WTC11 (cell line): ENCODE results near the gene ZCCHC7. TPM values are rescaled to one million over a fixed set of nuclear protein-coding genes. Genes with fewer than 3 reads are reported as not detected.

ENCODE experiments used
- ATAC-seq: fragments of 200-7000 bp; cut with Tn5 transposase; 2 replicates; pipeline ENCODE4 v1.10.0; 2021; ENCODE audit warnings: mild to moderate bottlenecking, moderate library complexity
- CTCF ChIA-PET: fragments of 300-600 bp; sonication (Branson Sonifier 250); formaldehyde crosslinking; loops from one replicate; lab custom pipeline; 2021; ENCODE audit warnings: antibody characterized with exemption; lab: Charles Lee
- POLR2A ChIA-PET: fragments of 350-600 bp; sonication (Branson Sonifier 250); formaldehyde crosslinking; loops from one replicate; lab custom pipeline; 2021; ENCODE audit warnings: antibody characterized with exemption; lab: Charles Lee
- DNase-seq: peaks from one replicate; pipeline ENCODE4 v3.0.0; 2021; ENCODE audit warnings: low spot score
- H3K27ac Mint-ChIP-seq: 2 replicates; pipeline ENCODE4 v1.8.0; 2021; ENCODE audit warnings: mixed read lengths
- H3K27me3 Mint-ChIP-seq: 2 replicates; pipeline ENCODE4 v1.8.0; 2021; ENCODE audit warnings: low read depth, mild to moderate bottlenecking, moderate library complexity, mixed read lengths
- H3K36me3 Mint-ChIP-seq: 2 replicates; pipeline ENCODE4 v1.8.0; 2021; ENCODE audit warnings: mixed read lengths
- H3K4me1 Mint-ChIP-seq: 2 replicates; pipeline ENCODE4 v1.8.0; 2022; ENCODE audit warnings: mixed read lengths
- H3K4me3 Mint-ChIP-seq: 2 replicates; pipeline ENCODE4 v1.8.0; 2021; ENCODE audit warnings: mild to moderate bottlenecking, moderate library complexity, mixed read lengths
- H3K9me3 Mint-ChIP-seq: 2 replicates; pipeline ENCODE4 v1.8.0; 2021; ENCODE audit warnings: mixed read lengths
- ATF2 ChIP-seq: sonication (generic); formaldehyde crosslinking; IDR thresholded peaks from 2 replicates; pipeline ENCODE4 v1.8.1; 2022; ENCODE audit warnings: low read depth, missing genetic modification reagents, borderline replicate concordance
- CBFB ChIP-seq: sonication (generic); formaldehyde crosslinking; IDR thresholded peaks from 2 replicates; pipeline ENCODE4 v1.8.1; 2022; ENCODE audit warnings: mild to moderate bottlenecking, low read depth, missing genetic modification reagents
- ETV6 ChIP-seq: sonication (generic); formaldehyde crosslinking; IDR thresholded peaks from 2 replicates; pipeline ENCODE4 v1.8.1; 2022; ENCODE audit warnings: mild to moderate bottlenecking, missing genetic modification reagents
- FOXJ3 ChIP-seq: sonication (generic); formaldehyde crosslinking; IDR thresholded peaks from 2 replicates; pipeline ENCODE4 v1.9.0; 2021; ENCODE audit warnings: missing genetic modification reagents, mild to moderate bottlenecking, borderline replicate concordance
- JUN ChIP-seq: sonication (generic); formaldehyde crosslinking; IDR thresholded peaks from 2 replicates; pipeline ENCODE4 v1.8.0; 2023; ENCODE audit warnings: mild to moderate bottlenecking, missing genetic modification reagents
- KAT7 ChIP-seq: sonication (generic); formaldehyde crosslinking; IDR thresholded peaks from 2 replicates; pipeline ENCODE4 v1.8.1; 2023; ENCODE audit warnings: missing genetic modification reagents, mild to moderate bottlenecking, borderline replicate concordance
- MXD4 ChIP-seq: fragments of 250-450 bp; sonication (Bioruptor Pico); IDR thresholded peaks from 2 replicates; pipeline ENCODE4 v1.8.0; 2021; ENCODE audit warnings: mild to moderate bottlenecking, moderate library complexity, borderline replicate concordance
- NFYB ChIP-seq: sonication (generic); formaldehyde crosslinking; conservative IDR thresholded peaks from 2 replicates; pipeline ENCODE4 v1.8.0; 2022; ENCODE audit warnings: low read depth, missing genetic modification reagents
- NR3C1 ChIP-seq: sonication (generic); formaldehyde crosslinking; conservative IDR thresholded peaks from 2 replicates; pipeline ENCODE4 v1.8.1; 2023; ENCODE audit warnings: low read depth, mild to moderate bottlenecking, missing genetic modification reagents
- PRRX2 ChIP-seq: fragments of 250-450 bp; sonication (Bioruptor Pico); IDR thresholded peaks from 2 replicates; pipeline ENCODE4 v1.8.0; 2021; ENCODE audit warnings: mild to moderate bottlenecking
- TP53 ChIP-seq: sonication (generic); formaldehyde crosslinking; IDR thresholded peaks from 2 replicates; pipeline ENCODE4 v1.8.1; 2023; ENCODE audit warnings: mild to moderate bottlenecking, missing genetic modification reagents
- ZNF263 ChIP-seq: sonication (generic); formaldehyde crosslinking; IDR thresholded peaks from 2 replicates; pipeline ENCODE4 v1.8.1; 2022; ENCODE audit warnings: low read depth, mild to moderate bottlenecking, moderate library complexity, missing genetic modification reagents
- ZNF671 ChIP-seq: fragments of 250-450 bp; sonication (Bioruptor Pico); IDR thresholded peaks from 2 replicates; pipeline ENCODE4 v1.8.0; 2021; ENCODE audit warnings: mild to moderate bottlenecking
- total RNA-seq: library from RNA; stranded (reverse); gene quantifications from 3 replicates; pipeline ENCODE4 v1.2.3, GENCODE V29; 2021
- TF ChIP-seq, protein P1 (sequence below): fragments of 250-450 bp; sonication (Bioruptor Pico); IDR thresholded peaks from 2 replicates; pipeline ENCODE4 v1.9.0; 2021; ENCODE audit warnings: mild to moderate bottlenecking
- TF ChIP-seq, protein P2 (sequence below): sonication (generic); formaldehyde crosslinking; conservative IDR thresholded peaks from 2 replicates; pipeline ENCODE4 v1.8.1; 2022; ENCODE audit warnings: mild to moderate bottlenecking, missing genetic modification reagents
- TF ChIP-seq, protein P3 (sequence below): sonication (generic); formaldehyde crosslinking; IDR thresholded peaks from 2 replicates; pipeline ENCODE4 v1.8.0; 2023; ENCODE audit warnings: mild to moderate bottlenecking, missing genetic modification reagents
- TF ChIP-seq, protein P4 (sequence below): sonication (generic); formaldehyde crosslinking; IDR thresholded peaks from 2 replicates; pipeline ENCODE4 v1.8.1; 2023; ENCODE audit warnings: mild to moderate bottlenecking, moderate library complexity, missing genetic modification reagents

The ZCCHC7 gene
- total RNA-seq, 1 experiment from 2014 or later = 30.1 TPM

- TF ChIP-seq ATF2 (CRISPR knock-in tag) = no peak
- TF ChIP-seq MXD4 (CRISPR knock-in tag) = no peak
- no peak for TF ChIP-seq KAT7 (CRISPR knock-in tag)
- no peak for TF ChIP-seq FOXJ3 (CRISPR knock-in tag)
- TF ChIP-seq CBFB = no peak
- TF ChIP-seq, protein P1, sequence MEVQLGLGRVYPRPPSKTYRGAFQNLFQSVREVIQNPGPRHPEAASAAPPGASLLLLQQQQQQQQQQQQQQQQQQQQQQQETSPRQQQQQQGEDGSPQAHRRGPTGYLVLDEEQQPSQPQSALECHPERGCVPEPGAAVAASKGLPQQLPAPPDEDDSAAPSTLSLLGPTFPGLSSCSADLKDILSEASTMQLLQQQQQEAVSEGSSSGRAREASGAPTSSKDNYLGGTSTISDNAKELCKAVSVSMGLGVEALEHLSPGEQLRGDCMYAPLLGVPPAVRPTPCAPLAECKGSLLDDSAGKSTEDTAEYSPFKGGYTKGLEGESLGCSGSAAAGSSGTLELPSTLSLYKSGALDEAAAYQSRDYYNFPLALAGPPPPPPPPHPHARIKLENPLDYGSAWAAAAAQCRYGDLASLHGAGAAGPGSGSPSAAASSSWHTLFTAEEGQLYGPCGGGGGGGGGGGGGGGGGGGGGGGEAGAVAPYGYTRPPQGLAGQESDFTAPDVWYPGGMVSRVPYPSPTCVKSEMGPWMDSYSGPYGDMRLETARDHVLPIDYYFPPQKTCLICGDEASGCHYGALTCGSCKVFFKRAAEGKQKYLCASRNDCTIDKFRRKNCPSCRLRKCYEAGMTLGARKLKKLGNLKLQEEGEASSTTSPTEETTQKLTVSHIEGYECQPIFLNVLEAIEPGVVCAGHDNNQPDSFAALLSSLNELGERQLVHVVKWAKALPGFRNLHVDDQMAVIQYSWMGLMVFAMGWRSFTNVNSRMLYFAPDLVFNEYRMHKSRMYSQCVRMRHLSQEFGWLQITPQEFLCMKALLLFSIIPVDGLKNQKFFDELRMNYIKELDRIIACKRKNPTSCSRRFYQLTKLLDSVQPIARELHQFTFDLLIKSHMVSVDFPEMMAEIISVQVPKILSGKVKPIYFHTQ (CRISPR knock-in tag) = no peak
- no peak for TF ChIP-seq ETV6 (CRISPR knock-in tag)
- TF ChIP-seq, protein P2, sequence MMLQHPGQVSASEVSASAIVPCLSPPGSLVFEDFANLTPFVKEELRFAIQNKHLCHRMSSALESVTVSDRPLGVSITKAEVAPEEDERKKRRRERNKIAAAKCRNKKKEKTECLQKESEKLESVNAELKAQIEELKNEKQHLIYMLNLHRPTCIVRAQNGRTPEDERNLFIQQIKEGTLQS (CRISPR knock-in tag) = no peak
- TF ChIP-seq NFYB (CRISPR knock-in tag) = no peak
- TF ChIP-seq, all 79 proteins: peak for 0
Measured at GRCh38 chr9:37165644-37166043, 45.3 kb downstream of the ZCCHC7 start (continued).

- ATAC-seq (no peak), DNase-seq (no peak)
- Mint-ChIP-seq H3K9me3 (no peaks in the 10 kb centered on the region), H3K27ac (no peak overlapping the region), H3K4me1 (peaks cover 10% of the 10 kb centered on the region), H3K4me3 (no peak overlapping the region), H3K36me3 (no peaks in the 10 kb centered on the region), H3K27me3 (no peaks in the 10 kb centered on the region)
- ChIA-PET POLR2A (no interaction called here), CTCF (no interaction called here)
- TF ChIP-seq CBFB (no peak), PRRX2 (CRISPR knock-in tag) (no peak), FOXJ3 (CRISPR knock-in tag) (no peak), ZNF263 (CRISPR knock-in tag) (no peak), JUN (no peak), NR3C1 (CRISPR knock-in tag) (no peak), ZNF671 (no peak), TP53 (CRISPR knock-in tag) (no peak)
- TF ChIP-seq, protein P3, sequence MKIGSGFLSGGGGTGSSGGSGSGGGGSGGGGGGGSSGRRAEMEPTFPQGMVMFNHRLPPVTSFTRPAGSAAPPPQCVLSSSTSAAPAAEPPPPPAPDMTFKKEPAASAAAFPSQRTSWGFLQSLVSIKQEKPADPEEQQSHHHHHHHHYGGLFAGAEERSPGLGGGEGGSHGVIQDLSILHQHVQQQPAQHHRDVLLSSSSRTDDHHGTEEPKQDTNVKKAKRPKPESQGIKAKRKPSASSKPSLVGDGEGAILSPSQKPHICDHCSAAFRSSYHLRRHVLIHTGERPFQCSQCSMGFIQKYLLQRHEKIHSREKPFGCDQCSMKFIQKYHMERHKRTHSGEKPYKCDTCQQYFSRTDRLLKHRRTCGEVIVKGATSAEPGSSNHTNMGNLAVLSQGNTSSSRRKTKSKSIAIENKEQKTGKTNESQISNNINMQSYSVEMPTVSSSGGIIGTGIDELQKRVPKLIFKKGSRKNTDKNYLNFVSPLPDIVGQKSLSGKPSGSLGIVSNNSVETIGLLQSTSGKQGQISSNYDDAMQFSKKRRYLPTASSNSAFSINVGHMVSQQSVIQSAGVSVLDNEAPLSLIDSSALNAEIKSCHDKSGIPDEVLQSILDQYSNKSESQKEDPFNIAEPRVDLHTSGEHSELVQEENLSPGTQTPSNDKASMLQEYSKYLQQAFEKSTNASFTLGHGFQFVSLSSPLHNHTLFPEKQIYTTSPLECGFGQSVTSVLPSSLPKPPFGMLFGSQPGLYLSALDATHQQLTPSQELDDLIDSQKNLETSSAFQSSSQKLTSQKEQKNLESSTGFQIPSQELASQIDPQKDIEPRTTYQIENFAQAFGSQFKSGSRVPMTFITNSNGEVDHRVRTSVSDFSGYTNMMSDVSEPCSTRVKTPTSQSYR = no peak
- TF ChIP-seq, protein P4, sequence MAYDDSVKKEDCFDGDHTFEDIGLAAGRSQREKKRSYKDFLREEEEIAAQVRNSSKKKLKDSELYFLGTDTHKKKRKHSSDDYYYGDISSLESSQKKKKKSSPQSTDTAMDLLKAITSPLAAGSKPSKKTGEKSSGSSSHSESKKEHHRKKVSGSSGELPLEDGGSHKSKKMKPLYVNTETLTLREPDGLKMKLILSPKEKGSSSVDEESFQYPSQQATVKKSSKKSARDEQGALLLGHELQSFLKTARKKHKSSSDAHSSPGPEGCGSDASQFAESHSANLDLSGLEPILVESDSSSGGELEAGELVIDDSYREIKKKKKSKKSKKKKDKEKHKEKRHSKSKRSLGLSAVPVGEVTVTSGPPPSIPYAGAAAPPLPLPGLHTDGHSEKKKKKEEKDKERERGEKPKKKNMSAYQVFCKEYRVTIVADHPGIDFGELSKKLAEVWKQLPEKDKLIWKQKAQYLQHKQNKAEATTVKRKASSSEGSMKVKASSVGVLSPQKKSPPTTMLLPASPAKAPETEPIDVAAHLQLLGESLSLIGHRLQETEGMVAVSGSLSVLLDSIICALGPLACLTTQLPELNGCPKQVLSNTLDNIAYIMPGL = no peak
- TF ChIP-seq, protein P2 (CRISPR knock-in tag) = no peak
Measured at GRCh38 chr9:37167456-37168047, 47.2 kb downstream of the ZCCHC7 start.
